Right renal pelvis (tissue), 4 donors: ENCODE data around the gene MLKL. TPM values are rescaled to one million over a fixed set of nuclear protein-coding genes. Genes with fewer than 3 reads are reported as not detected.

ENCODE experiments used
- DNase-seq, 4 donors: peaks; one replicate each; pipeline ENCODE4 v3.0.0-alpha.2; 2013; ENCODE audit warnings: low read depth in 4 of 4, low spot score in 3 of 4, missing footprints in 1 of 4
- polyA plus RNA-seq, 4 donors: library from polyadenylated mRNA; unstranded; fragments of 120-200 nt; gene quantifications; one replicate each; pipeline ENCODE4 v1.2.1, GENCODE V29; 2013; ENCODE audit not compliant: insufficient read length in 4 of 4

Gene MLKL
- 1 to 10 TPM; 2.8 to 4.2 (median 3.8) TPM for polyA plus RNA-seq

GRCh38 chr16:74700438-74701225, at the start of gene MLKL:
Gene MLKL (minus strand): TSS chr16:74700862. CDS start chr16:74695757, 5,105 bp downstream.
- DNase-seq = no peak

GRCh38 chr16:74749291-74750055, 48.8 kb upstream of the MLKL start:
- DNase-seq = no peak

GRCh38 chr16:74748616-74749026, 48.0 kb upstream of the MLKL start:
- no peak for DNase-seq

GRCh38 chr16:74747716-74748615, 47.3 kb upstream of the MLKL start:
- no peak for DNase-seq

GRCh38 chr16:74745926-74746325, 45.3 kb upstream of the MLKL start:
- no peak for DNase-seq

GRCh38 chr16:74745109-74745615, 44.5 kb upstream of the MLKL start:
- DNase-seq = no peak

GRCh38 chr16:74744566-74744965, 43.9 kb upstream of the MLKL start:
- no peak for DNase-seq

- DNase-seq = peak in 1 of 4 donors; percentile 58
Observed at GRCh38 chr16:74743668-74744299, 43.1 kb upstream of the MLKL start.

GRCh38 chr16:74743045-74743667, 42.5 kb upstream of the MLKL start:
- DNase-seq = no peak

GRCh38 chr16:74742051-74742481, 41.4 kb upstream of the MLKL start:
- DNase-seq = no peak

- no peak for DNase-seq
Observed at GRCh38 chr16:74740795-74741304, 40.2 kb upstream of the MLKL start.

GRCh38 chr16:74739275-74739674, 38.6 kb upstream of the MLKL start:
- no peak for DNase-seq

GRCh38 chr16:74738816-74739215, 38.2 kb upstream of the MLKL start:
- DNase-seq = no peak

GRCh38 chr16:74738113-74738541, 37.5 kb upstream of the MLKL start:
- no peak for DNase-seq

- DNase-seq = no peak
Observed at GRCh38 chr16:74737521-74737920, 36.9 kb upstream of the MLKL start.

GRCh38 chr16:74736531-74737157, 36.0 kb upstream of the MLKL start:
- no peak for DNase-seq

GRCh38 chr16:74735554-74735953, 34.9 kb upstream of the MLKL start:
- DNase-seq = no peak

- no peak for DNase-seq
Observed at GRCh38 chr16:74735162-74735452, 34.4 kb upstream of the MLKL start.
